Measurements from ENCODE around the gene KCMF1. TPM values are rescaled to one million over a fixed set of nuclear protein-coding genes. Genes with fewer than 3 reads are reported as not detected.
A peak's percentile ranks its signal among the peaks of the same experiment; 100 is the strongest.

The KCMF1 gene
- total and polyA plus RNA-seq, 2 experiments from 2014 or later: 30.7 to 47.8 TPM

DNA sequence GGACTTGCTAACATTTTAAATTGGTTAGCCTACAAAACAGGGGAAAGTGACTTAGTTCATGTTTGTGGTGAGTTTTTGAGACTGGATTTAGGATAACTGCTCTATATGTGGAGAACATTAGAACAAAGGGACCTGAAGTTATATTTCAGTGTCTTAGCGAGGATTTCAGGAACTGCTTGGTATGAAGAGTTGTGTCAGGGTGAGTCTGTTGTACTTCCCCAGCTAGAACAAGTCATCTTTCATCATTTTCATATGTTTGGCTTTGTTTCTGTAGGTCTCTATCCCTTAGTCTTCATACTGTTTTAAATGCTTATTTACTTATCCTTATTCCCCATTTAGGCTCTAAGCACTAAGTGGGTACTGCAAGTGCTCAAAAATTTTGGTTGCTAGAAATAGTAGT is 41.9 kb downstream of the KCMF1 start:
- Histone ChIP-seq H3K4me3 (no peak overlapping the region), H3K4me1 (ENCODE audit: low read depth) (peaks cover 20% of the 10 kb centered on the region), H3K27ac (peak overlapping the region; percentile 35), H3K27me3 (no peaks in the 10 kb centered on the region), H3K36me3 (peaks cover under 1% of the 10 kb centered on the region), H3K9me3 (ENCODE audit: low read depth) (no peaks in the 10 kb centered on the region)
- DNase-seq (ENCODE audit: low read depth in 1 of 2, low spot score in 1 of 2): no peak
- TF ChIP-seq CTCF (IDR thresholded peaks at IDR 0.05; ENCODE audit: low read depth, low read length): no peak

GRCh38 chr2:85015653-85016360 is 44.8 kb downstream of the KCMF1 start:
- Histone ChIP-seq H3K27me3 (no peaks in the 10 kb centered on the region), H3K4me1 (ENCODE audit: low read depth) (peaks cover 20% of the 10 kb centered on the region), H3K27ac (peak overlapping the region; percentile 34), H3K4me3 (no peak overlapping the region), H3K36me3 (no peaks in the 10 kb centered on the region), H3K9me3 (ENCODE audit: low read depth) (no peaks in the 10 kb centered on the region)
- peak; percentile 12 for TF ChIP-seq CTCF (IDR thresholded peaks at IDR 0.05; ENCODE audit: low read depth, low read length)
- peak in 1 of 2 donors; percentile 50 for DNase-seq (ENCODE audit: low read depth in 1 of 2, low spot score in 1 of 2)

GRCh38 chr2:85016446-85016845 is 45.5 kb downstream of the KCMF1 start:
- Histone ChIP-seq H3K4me1 (ENCODE audit: low read depth) (peaks cover 18% of the 10 kb centered on the region), H3K9me3 (ENCODE audit: low read depth) (no peaks in the 10 kb centered on the region), H3K36me3 (no peaks in the 10 kb centered on the region), H3K4me3 (no peak overlapping the region), H3K27ac (no peak overlapping the region), H3K27me3 (no peaks in the 10 kb centered on the region)
- no peak for TF ChIP-seq CTCF (IDR thresholded peaks at IDR 0.05; ENCODE audit: low read depth, low read length)
- no peak for DNase-seq (ENCODE audit: low read depth in 1 of 2, low spot score in 1 of 2)

- DNase-seq (ENCODE audit: low read depth in 1 of 2, low spot score in 1 of 2): peak in 1 of 2 donors; percentile 40
- peak overlapping the region; percentile 69 for H3K27ac ChIP-seq
These were observed 46.6 kb downstream of the KCMF1 start for GRCh38 chr2:85017411-85018048.

DNA sequence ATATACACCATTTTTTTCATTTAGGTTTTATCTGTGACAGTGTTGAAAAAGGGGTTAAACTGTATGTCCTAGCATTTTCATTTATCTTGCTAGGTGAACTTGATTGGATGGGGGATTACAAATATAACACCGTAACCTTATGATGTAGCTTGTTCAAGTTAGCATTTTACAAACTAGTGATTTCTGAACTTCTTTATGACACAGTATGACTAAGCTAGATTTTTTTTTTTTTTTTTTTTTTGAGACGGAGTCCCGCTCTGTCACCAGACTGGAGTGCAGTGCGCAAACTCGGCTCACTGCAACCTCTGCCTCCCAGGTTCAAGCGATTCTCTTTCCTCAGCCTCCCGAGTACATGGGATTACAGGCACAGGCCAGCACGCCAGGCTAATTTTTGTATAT is 47.1 kb downstream of the KCMF1 start:
- no peaks in the 10 kb centered on the region for H3K27me3 ChIP-seq
- H3K4me1 ChIP-seq (ENCODE audit: low read depth): peaks cover 9% of the 10 kb centered on the region
- no peaks in the 10 kb centered on the region for H3K36me3 ChIP-seq
- H3K4me3 ChIP-seq: no peak overlapping the region
- TF ChIP-seq CTCF (IDR thresholded peaks at IDR 0.05; ENCODE audit: low read depth, low read length): no peak
- no peak overlapping the region for H3K27ac ChIP-seq
- DNase-seq (ENCODE audit: low read depth in 1 of 2, low spot score in 1 of 2): no peak
- H3K9me3 ChIP-seq (ENCODE audit: low read depth): no peaks in the 10 kb centered on the region

More at GRCh38 chr2:85017411-85018048, 46.6 kb downstream of the KCMF1 start:
- H3K36me3 ChIP-seq: no peaks in the 10 kb centered on the region
- no peak overlapping the region for H3K4me3 ChIP-seq
- no peaks in the 10 kb centered on the region for H3K27me3 ChIP-seq
- H3K9me3 ChIP-seq (ENCODE audit: low read depth): no peaks in the 10 kb centered on the region
- peak; percentile 48 for TF ChIP-seq CTCF (IDR thresholded peaks at IDR 0.05; ENCODE audit: low read depth, low read length)
- peaks cover 14% of the 10 kb centered on the region for H3K4me1 ChIP-seq (ENCODE audit: low read depth)
